ENCODE measurements around the gene PPY. TPM values are rescaled to one million over a fixed set of nuclear protein-coding genes. Genes with fewer than 3 reads are reported as not detected.

Gene PPY
- total and polyA plus RNA-seq, 7 donors = not detected

DNA sequence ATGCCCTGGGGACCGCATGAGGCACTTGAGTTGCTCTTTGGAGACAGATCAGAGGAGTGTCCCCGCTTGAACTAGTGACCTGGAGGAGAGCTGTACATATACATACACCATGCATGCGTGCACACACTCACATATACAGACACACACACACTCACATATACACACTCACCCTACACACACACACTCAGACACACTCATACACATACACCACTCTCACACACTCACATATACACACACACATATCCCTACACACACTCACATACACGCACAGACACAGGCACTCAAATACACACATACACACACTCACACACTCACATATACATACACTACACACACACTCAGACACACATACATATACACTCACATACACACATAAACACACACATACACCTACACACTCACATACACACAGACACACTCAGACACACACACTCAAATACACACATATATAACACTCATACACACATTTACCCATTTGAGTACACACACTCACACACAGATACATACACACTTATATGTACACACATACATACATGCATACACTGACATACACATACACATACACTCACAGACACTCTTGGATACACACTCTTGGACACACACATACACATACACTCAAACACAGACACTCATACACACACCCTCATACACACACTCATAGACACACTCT lies 29.5 kb downstream of the PPY start:
- Histone ChIP-seq H3K36me3 (ENCODE audit: insufficient read depth in 1 of 2, low read depth in 1 of 2) (no peaks in the 10 kb centered on the region), H3K27ac (no peak overlapping the region), H3K4me3 (no peak overlapping the region), H3K27me3 (ENCODE audit: insufficient read depth in 3 of 3, low read length in 2 of 3) (peaks cover 0 to 34% (median 0%) of the 10 kb centered on the region in 3 donors), H3K4me1 (no peaks in the 10 kb centered on the region), H3K9me3 (no peaks in the 10 kb centered on the region)
- WGBS, 3 donors = 42 to 50% (median 50%) methylated on average over 3 to 4 of the region's 4 CpGs
- ATAC-seq = no peak
- TF ChIP-seq, protein P1, sequence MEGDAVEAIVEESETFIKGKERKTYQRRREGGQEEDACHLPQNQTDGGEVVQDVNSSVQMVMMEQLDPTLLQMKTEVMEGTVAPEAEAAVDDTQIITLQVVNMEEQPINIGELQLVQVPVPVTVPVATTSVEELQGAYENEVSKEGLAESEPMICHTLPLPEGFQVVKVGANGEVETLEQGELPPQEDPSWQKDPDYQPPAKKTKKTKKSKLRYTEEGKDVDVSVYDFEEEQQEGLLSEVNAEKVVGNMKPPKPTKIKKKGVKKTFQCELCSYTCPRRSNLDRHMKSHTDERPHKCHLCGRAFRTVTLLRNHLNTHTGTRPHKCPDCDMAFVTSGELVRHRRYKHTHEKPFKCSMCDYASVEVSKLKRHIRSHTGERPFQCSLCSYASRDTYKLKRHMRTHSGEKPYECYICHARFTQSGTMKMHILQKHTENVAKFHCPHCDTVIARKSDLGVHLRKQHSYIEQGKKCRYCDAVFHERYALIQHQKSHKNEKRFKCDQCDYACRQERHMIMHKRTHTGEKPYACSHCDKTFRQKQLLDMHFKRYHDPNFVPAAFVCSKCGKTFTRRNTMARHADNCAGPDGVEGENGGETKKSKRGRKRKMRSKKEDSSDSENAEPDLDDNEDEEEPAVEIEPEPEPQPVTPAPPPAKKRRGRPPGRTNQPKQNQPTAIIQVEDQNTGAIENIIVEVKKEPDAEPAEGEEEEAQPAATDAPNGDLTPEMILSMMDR (IDR thresholded peaks at IDR 0.05) = no peak
- DNase-seq = no peak
- intact Hi-C loops (cut with DNase I) = no loop called here

DNA sequence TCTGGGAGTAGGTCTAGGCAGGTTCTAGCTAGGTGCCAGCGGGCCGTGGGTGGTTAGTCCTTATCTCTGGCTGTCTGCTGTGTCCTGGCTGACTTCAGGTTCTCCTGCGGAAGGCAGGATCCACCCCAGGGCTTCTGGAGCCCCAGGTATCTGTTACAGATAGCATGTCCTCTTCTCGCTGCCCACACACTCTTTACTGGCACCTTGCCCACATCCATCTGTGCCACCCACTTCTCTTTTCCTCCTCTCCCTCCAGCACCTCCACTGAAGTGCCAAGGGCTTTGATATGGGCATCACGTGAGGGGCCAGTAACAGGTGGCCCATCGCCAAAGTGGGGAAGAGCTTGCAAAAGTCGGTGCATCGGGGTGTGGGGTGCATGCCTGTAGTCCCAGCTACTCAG lies 30.4 kb downstream of the PPY start:
- intact Hi-C loops (cut with DNase I) = no loop called here
- Histone ChIP-seq H3K27me3 (ENCODE audit: insufficient read depth in 3 of 3, low read length in 2 of 3) (peaks cover 0 to 32% (median 3%) of the 10 kb centered on the region in 3 donors), H3K36me3 (ENCODE audit: insufficient read depth in 1 of 2, low read depth in 1 of 2) (no peaks in the 10 kb centered on the region), H3K4me3 (no peak overlapping the region), H3K9me3 (no peaks in the 10 kb centered on the region), H3K4me1 (peaks cover 2% of the 10 kb centered on the region), H3K27ac (no peak overlapping the region)
- TF ChIP-seq, protein P1 (IDR thresholded peaks at IDR 0.05) = no peak
- ATAC-seq (no peak), DNase-seq (no peak)
- 44 to 61% (median 51%) methylated on average over 8 of the region's 8 CpGs for WGBS, 3 donors

DNA sequence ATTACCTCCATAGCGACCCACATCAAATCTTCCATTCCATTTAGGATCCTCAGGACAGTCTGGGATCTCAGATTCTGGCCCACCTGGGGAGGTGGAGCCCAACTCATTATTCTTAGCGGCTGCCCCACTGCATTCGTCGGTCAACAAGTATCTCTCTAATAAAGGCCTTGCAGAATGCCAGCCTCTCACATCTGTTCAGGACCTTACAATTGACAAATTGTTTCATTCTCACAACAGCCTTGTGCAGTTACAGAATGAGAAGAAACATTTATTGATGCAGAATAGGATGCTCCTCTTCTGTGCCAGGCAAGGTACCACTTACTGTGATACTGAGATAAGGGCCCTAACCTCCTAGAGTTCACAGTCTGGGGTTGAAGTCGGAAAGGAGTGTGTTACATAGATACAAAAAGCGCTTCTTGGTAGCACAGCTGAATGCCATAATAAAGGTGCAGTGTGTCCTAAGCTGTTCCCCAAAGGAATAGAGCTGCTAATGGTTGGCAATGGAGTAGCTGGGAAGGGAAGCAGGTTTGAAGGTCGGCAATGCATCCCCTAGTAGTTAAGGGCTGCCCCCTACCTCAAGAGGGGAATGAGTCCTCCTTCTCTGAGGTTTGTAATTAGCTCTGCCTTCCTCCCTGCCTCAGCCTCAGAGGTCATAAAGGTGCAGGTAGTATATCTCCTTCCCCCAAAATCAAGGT lies 32.6 kb downstream of the PPY start:
- DNase-seq = no peak

DNA sequence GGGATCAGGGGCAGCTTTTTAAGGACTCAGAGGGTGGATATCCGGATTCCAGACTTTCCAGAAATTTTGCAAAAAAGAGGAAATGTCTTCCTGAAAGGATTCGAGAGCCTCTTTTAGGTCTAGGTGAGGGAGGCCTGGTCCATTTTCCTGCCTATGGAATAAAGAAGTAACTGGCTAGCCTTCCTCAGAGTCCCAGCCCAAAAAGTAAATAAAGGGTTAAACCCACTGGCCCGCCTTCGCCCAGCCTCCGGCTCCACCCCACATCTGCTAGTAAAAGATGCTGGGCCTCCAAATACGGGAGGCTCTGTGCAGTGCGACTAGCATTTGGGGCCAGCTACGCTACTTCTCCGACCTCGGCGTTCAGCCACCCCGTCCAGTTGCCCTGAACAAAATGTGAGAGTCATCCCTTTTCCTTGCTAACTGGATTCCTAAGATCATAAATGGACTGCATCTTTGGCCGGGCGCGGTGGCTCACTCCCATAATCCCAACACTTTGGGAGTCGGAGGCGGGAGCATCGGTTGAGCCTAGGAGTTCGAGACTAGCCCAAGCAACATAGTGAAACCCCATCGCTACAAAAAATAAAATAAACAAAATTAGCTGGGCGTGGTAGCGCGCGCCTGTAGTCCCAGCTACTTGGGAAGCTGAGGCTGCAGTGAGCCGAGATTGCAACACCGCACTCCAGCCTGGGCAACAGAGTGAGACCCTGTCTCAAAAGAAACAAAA lies 34.1 kb downstream of the PPY start:
- Histone ChIP-seq H3K36me3 (ENCODE audit: insufficient read depth in 1 of 2, low read depth in 1 of 2) (no peaks in the 10 kb centered on the region), H3K4me1 (peaks cover 15% of the 10 kb centered on the region), H3K9me3 (no peaks in the 10 kb centered on the region), H3K4me3 (peak overlapping the region; percentile 68), H3K27ac (peak overlapping the region; percentile 25), H3K27me3 (ENCODE audit: insufficient read depth in 3 of 3, low read length in 2 of 3) (peaks cover 0 to 55% (median 5%) of the 10 kb centered on the region in 3 donors)
- TF ChIP-seq, protein P1 (IDR thresholded peaks at IDR 0.05) = no peak
- peak; percentile 62 to 72 for DNase-seq
- intact Hi-C loops (cut with DNase I) = no loop called here
- 29 to 38% (median 30%) methylated on average over 26 of the region's 26 CpGs for WGBS, 3 donors
- ATAC-seq = peak; percentile 27 to 56 (median 42)

More for the DNA sequence above, 32.6 kb downstream of the PPY start:
- Histone ChIP-seq H3K27ac (no peak overlapping the region), H3K27me3 (ENCODE audit: insufficient read depth in 3 of 3, low read length in 2 of 3) (peaks cover 0 to 42% (median 5%) of the 10 kb centered on the region in 3 donors), H3K36me3 (ENCODE audit: insufficient read depth in 1 of 2, low read depth in 1 of 2) (no peaks in the 10 kb centered on the region), H3K9me3 (no peaks in the 10 kb centered on the region), H3K4me1 (peaks cover 15% of the 10 kb centered on the region), H3K4me3 (no peak overlapping the region)
- 61 to 64% (median 62%) methylated on average over 7 of the region's 7 CpGs for WGBS, 3 donors
- TF ChIP-seq, protein P1 (IDR thresholded peaks at IDR 0.05) = no peak
- no peak for ATAC-seq
- intact Hi-C loops (cut with DNase I) = no loop called here
